ENCODE data around the gene PDK2.

Gene PDK2

GRCh38 chr17:50078430-50078829 is 16.7 kb upstream of the PDK2 start:
- FAIRE-seq (no peak), DNase-seq (ENCODE audit: insufficient read length, low spot score) (no peak)
- no peak for TF ChIP-seq CTCF (IDR thresholded peaks at IDR 0.05; ENCODE audit: insufficient read depth, missing control alignments)

DNA sequence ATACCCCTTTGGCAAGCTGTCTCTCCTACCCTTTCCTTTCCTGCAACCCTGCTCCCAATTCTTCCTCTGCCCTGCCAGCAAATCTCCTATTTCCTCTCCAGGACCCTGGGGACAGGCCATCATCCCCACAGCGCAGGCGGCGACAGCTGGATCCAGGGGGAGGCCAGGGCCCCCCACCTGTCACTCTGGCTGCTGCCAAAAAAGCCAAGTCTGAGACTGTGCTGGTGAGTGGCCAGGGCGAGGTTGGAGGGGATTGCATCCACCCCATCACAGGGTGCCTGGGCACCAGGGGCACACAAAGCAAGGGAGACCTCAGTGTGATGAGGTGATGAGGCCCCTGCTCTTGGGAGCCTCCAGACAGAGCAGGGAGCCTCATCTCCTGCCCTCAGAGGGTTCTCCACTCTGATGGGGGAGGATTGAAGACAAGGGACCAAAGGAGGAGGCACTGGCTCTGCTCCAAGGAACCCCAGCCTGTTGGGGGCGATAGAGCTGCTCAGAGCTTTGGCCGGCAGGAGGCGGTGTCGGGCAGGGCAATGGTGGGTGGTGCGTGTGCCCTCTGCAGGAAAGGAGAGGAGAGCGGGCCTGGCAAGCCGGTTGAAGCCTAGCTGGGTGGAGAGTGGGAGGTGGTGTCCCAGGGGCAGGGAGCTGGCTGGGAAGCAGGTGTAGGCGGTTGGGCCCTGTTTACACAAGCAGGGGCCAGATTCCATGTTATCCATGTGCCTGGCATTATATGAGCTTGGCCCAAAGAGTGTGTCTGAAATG is 15.6 kb upstream of the PDK2 start:
- no peak for FAIRE-seq
- TF ChIP-seq CTCF (IDR thresholded peaks at IDR 0.05; ENCODE audit: insufficient read depth, missing control alignments), result peak; percentile 98
- DNase-seq (ENCODE audit: insufficient read length, low spot score), result no peak

DNA sequence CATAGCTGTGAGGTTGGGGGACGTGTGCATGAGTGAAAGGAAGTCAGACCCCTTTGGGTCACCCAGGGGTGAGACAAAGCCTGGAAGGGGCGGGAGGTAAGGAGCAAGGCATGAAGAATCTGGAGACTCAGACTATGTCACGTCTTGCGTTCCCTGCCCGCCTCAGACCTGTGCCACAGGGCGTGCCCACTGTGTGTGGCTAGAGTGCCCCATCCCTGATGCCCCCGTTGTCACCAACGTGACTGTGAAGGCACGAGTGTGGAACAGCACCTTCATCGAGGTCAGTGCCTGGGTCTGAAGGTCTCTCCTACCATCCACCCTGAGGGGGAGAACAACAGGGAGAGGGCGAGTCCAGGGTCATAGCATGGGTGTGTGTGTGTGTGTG is 15.1 kb upstream of the PDK2 start:
- no peak for TF ChIP-seq CTCF (IDR thresholded peaks at IDR 0.05; ENCODE audit: insufficient read depth, missing control alignments)
- DNase-seq (ENCODE audit: insufficient read length, low spot score), result no peak
- FAIRE-seq, result no peak

- no peak for TF ChIP-seq CTCF (IDR thresholded peaks at IDR 0.05; ENCODE audit: insufficient read depth, missing control alignments)
- FAIRE-seq (no peak), DNase-seq (ENCODE audit: insufficient read length, low spot score) (no peak)
These were observed 14.3 kb upstream of the PDK2 start for GRCh38 chr17:50080827-50081226.

DNA sequence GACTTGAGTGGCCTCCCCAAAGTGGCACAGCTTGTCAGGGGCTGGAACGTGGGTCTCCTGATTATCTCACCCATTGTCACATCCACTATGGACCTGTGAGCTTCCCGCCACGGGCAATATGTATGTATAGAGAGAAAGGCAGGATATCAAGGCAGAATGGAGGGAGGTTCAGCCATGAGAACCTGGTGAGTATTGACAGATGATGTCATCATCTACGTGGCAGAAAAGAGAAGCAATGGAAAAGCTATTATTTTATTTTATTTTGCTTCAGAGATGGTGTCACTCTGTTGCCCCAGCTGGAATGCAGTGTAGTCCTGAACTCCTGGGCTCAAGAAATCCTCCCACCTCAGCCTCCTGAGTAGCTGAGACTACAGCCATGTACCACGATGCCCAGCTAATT is 13.4 kb upstream of the PDK2 start:
- no peak for TF ChIP-seq CTCF (IDR thresholded peaks at IDR 0.05; ENCODE audit: insufficient read depth, missing control alignments)
- FAIRE-seq (no peak), DNase-seq (ENCODE audit: insufficient read length, low spot score) (no peak)

DNA sequence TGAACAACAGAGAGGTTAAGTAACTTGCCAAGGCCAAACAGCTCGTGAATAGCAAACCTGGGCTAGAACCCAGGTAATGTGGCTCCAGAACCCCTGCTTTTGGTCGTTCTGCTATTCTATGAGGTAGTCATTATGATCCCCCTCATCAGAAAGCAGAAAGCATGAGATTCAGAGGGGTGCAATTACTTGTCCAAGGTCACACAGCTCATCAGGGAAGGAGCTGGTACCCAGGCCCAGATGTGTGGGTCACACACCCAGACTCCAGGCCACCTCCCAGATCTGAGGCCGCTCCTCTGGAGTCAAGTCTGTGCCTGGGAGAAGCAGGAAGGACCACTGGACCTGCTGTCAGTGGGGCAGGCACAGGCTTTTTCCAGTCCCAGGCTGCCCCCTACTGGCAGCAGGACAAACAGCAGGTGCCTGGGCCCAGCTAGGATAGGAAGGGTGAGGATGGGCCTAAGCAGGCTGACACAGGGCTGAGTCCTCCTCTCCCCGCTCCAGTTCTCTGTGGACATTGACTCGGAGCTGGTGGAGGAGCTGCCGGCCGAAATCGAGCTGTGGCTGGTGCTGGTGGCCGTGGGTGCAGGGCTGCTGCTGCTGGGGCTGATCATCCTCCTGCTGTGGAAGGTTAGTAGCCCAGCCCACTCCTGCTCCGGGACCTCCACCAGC is 7.8 kb upstream of the PDK2 start:
- FAIRE-seq, result no peak

More for the DNA sequence above, 7.8 kb upstream of the PDK2 start:
- peak; percentile 100 for TF ChIP-seq CTCF (IDR thresholded peaks at IDR 0.05; ENCODE audit: insufficient read depth, missing control alignments)
- peak; percentile 91 for DNase-seq (ENCODE audit: insufficient read length, low spot score)

Measured in D721Med (cell line).